ENCODE data around the gene KNOP1.

KNOP1 gene

DNA sequence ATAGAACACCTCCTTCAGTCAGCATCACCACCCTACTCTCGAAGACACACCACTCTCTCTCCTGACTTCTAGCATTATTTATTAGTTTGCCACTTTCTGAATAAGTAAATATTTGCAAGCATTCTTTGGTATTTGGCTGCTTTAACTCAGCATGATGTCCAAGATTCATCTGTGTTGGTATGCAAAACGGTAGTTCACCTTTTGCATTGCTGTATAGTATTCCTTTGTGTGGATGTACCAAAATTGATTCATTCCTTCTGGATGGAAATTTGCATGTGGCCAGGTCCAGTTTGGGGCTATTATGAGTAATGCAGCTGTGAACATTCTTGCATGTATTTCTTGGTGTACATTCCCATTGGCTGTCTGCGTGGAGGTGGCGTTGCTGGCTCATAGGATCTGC lies 32.9 kb downstream of the KNOP1 start:
- H3K4me3 ChIP-seq (ENCODE audit: low read depth in 1 of 2, low read length in 2 of 2), result no peak overlapping the region
- no peaks in the 10 kb centered on the region for H3K27me3 ChIP-seq (ENCODE audit: insufficient read depth, low read length, poor library complexity)
- TF ChIP-seq, protein P1, sequence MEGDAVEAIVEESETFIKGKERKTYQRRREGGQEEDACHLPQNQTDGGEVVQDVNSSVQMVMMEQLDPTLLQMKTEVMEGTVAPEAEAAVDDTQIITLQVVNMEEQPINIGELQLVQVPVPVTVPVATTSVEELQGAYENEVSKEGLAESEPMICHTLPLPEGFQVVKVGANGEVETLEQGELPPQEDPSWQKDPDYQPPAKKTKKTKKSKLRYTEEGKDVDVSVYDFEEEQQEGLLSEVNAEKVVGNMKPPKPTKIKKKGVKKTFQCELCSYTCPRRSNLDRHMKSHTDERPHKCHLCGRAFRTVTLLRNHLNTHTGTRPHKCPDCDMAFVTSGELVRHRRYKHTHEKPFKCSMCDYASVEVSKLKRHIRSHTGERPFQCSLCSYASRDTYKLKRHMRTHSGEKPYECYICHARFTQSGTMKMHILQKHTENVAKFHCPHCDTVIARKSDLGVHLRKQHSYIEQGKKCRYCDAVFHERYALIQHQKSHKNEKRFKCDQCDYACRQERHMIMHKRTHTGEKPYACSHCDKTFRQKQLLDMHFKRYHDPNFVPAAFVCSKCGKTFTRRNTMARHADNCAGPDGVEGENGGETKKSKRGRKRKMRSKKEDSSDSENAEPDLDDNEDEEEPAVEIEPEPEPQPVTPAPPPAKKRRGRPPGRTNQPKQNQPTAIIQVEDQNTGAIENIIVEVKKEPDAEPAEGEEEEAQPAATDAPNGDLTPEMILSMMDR (IDR thresholded peaks at IDR 0.05; ENCODE audit: borderline replicate concordance, extremely low read depth, low read length, poor library complexity, severe bottlenecking), result no peak
- no peak for TF ChIP-seq EZH2 (IDR thresholded peaks at IDR 0.05; ENCODE audit: borderline replicate concordance, low read depth, low read length, severe bottlenecking)
- H3K4me1 ChIP-seq (ENCODE audit: insufficient read depth, low read length), result no peaks in the 10 kb centered on the region
- H3K27ac ChIP-seq (ENCODE audit: low read length), result no peak overlapping the region
- ATAC-seq (ENCODE audit: insufficient read depth, low read depth) (no peak), DNase-seq (no peak)
- H4K20me1 ChIP-seq (ENCODE audit: insufficient read depth, low read length), result peaks cover 4% of the 10 kb centered on the region; the same call in 1 of the 2 replicates
- no peak overlapping the region for H2AFZ ChIP-seq (ENCODE audit: low read depth, low read length)
- no peak overlapping the region for H3K9ac ChIP-seq (ENCODE audit: low read depth, low read length)
- H3K36me3 ChIP-seq (ENCODE audit: insufficient read depth, low read length), result peaks cover 61% of the 10 kb centered on the region
- H3K4me2 ChIP-seq (ENCODE audit: insufficient read depth, low read length), result no peak overlapping the region
- no peaks in the 10 kb centered on the region for H3K9me3 ChIP-seq (ENCODE audit: insufficient read depth, low read length, severe bottlenecking)
- no peaks in the 10 kb centered on the region for H3K79me2 ChIP-seq (ENCODE audit: insufficient read depth, low read length)

DNA sequence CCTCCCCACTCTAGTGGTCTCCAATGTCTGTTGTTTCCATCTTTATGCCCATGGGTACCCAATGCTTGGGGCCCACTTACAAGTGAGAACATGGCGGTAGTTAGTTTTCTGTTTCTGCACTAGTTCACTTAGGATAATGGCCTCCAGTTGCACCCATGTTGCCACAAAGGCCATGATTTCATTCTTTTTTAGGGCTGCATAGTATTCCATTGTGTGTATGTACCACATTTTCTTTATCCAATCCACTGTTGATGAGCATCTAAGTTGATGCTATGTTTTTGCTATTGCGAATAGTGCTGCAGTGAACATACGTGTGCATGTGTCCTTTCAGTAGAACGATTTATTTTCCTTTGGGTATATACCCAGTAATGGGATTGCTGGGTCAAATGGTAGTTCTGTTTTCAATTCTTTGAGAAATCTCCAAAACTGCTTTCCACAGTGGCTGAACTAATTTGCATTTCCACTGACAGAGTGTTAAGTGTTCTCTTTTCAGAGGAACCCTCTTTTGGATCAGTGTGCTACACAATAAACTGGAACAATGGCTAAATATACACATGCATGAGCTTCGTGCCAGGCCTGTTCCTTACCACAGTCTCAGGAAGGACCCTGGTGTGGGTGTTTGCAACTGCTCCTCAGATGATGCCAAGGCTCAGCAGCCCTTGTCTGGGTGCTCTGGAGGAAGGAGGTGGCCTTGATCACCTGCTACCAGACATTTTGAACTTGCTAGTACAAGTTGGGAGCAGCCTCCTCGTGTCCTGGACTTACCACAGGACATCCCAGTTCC lies 34.4 kb downstream of the KNOP1 start:
- Histone ChIP-seq H4K20me1 (ENCODE audit: insufficient read depth, low read length) (peaks cover 4% of the 10 kb centered on the region; the same call in 1 of the 2 replicates), H2AFZ (ENCODE audit: low read depth, low read length) (no peak overlapping the region), H3K4me2 (ENCODE audit: insufficient read depth, low read length) (no peak overlapping the region), H3K9ac (ENCODE audit: low read depth, low read length) (no peak overlapping the region), H3K27me3 (ENCODE audit: insufficient read depth, low read length, poor library complexity) (no peaks in the 10 kb centered on the region), H3K9me3 (ENCODE audit: insufficient read depth, low read length, severe bottlenecking) (no peaks in the 10 kb centered on the region), H3K36me3 (ENCODE audit: insufficient read depth, low read length) (peaks cover 63% of the 10 kb centered on the region), H3K4me1 (ENCODE audit: insufficient read depth, low read length) (no peaks in the 10 kb centered on the region), H3K27ac (ENCODE audit: low read length) (no peak overlapping the region), H3K4me3 (ENCODE audit: low read depth in 1 of 2, low read length in 2 of 2) (no peak overlapping the region), H3K79me2 (ENCODE audit: insufficient read depth, low read length) (no peaks in the 10 kb centered on the region)
- no peak for ATAC-seq (ENCODE audit: insufficient read depth, low read depth)
- TF ChIP-seq, protein P1 (IDR thresholded peaks at IDR 0.05; ENCODE audit: borderline replicate concordance, extremely low read depth, low read length, poor library complexity, severe bottlenecking), result no peak
- no peak for TF ChIP-seq EZH2 (IDR thresholded peaks at IDR 0.05; ENCODE audit: borderline replicate concordance, low read depth, low read length, severe bottlenecking)
- no peak for DNase-seq

DNA sequence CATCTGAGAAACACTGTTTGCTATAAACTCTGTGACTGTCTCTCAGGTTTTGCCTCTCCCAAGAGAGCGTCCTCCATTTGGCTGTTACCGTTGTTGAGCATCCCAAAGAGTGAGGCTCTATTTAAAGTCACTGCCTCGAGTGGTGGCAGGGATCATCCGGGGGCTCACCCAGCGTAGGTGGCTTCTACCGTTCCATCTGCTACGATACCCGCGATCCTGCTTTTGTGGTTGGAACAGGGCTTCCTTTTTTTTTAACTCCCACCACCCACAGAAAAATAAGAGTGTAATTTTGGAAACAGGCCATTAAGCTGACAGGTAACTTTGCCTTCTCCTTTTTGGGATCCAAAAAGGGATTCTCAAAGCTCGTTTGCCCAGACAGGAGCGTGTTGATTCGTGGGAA lies 36.4 kb downstream of the KNOP1 start:
- Histone ChIP-seq H3K27ac (ENCODE audit: low read length) (no peak overlapping the region), H3K9ac (ENCODE audit: low read depth, low read length) (no peak overlapping the region), H3K36me3 (ENCODE audit: insufficient read depth, low read length) (peaks cover 49% of the 10 kb centered on the region), H2AFZ (ENCODE audit: low read depth, low read length) (no peak overlapping the region), H3K27me3 (ENCODE audit: insufficient read depth, low read length, poor library complexity) (no peaks in the 10 kb centered on the region), H4K20me1 (ENCODE audit: insufficient read depth, low read length) (no peaks in the 10 kb centered on the region), H3K4me2 (ENCODE audit: insufficient read depth, low read length) (no peak overlapping the region), H3K9me3 (ENCODE audit: insufficient read depth, low read length, severe bottlenecking) (no peaks in the 10 kb centered on the region), H3K4me1 (ENCODE audit: insufficient read depth, low read length) (no peaks in the 10 kb centered on the region), H3K79me2 (ENCODE audit: insufficient read depth, low read length) (no peaks in the 10 kb centered on the region), H3K4me3 (ENCODE audit: low read depth in 1 of 2, low read length in 2 of 2) (no peak overlapping the region)
- TF ChIP-seq, protein P1 (IDR thresholded peaks at IDR 0.05; ENCODE audit: borderline replicate concordance, extremely low read depth, low read length, poor library complexity, severe bottlenecking), result no peak
- DNase-seq, result no peak
- no peak for ATAC-seq (ENCODE audit: insufficient read depth, low read depth)

Data from DND-41 (cell line).